GM18499 (cell line): Measurements from ENCODE around the gene ACSS3.

Source experiments
- ATAC-seq: cut with Tn5 transposase; IDR thresholded peaks from one replicate; pipeline ENCODE4 v1.9.1; 2021; ENCODE audit warnings: moderate number of reproducible peaks; ENCODE audit not compliant: insufficient read depth, unreplicated experiment

The ACSS3 gene

DNA sequence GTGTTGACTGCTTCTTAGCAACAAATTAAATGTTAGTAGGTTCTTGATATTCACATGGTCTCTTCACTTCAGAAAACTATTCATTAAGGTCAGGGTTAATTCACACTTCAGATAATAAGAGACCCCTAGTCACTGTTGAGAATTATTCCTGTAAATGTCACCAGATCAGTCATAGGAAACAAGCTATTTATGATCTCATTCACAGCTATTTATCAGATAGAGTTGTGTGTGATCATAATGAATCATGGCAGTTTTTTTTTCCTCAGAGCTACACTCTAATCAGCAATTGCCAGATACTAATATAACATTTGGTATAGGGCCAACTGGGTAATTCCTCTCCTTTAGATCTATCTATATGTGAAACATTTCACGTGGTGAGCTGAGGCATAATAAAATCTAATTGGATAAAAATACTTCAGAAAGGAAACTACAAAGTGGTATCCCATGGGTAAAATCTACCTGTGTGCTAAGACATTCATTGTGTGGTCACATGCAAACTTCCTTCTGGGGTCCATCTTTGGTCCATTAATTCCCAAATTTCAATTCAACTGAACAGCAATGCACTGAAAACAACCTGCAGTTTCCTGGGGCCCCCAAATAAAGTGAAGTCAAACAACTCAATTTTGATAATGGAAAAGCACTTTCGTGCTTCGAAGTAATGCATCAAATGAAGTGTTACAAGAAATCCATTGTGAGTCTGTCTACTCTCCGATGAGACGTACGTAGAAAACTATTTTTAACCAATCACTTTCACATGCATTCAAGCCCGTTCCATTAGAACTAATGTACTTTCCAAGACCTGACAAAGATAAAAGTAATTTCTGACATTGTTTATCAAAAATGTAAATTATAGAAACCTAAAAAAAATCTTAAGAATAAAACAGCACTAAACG is 197.0 kb downstream of the ACSS3 start:
- no peak for ATAC-seq

DNA sequence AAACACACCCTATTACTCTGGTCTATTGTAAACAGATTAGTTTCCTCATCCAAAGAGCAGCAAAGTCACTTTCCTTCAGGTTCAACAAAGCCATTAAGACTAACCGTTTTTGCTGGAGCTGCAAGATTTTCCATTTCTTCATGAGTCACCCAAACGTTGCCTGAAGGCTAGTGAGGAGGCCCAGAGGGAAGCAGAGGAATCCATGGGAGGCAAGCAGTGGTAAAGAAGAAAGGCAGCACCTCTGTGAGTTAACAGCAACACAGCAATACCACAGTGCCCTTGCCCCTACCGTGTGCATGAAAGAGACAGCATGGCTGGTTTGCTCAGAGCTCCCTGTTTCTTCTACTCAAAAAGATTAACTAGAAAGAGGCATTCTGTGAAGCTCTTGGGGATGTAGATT is 206.3 kb downstream of the ACSS3 start:
- ATAC-seq, result no peak

DNA sequence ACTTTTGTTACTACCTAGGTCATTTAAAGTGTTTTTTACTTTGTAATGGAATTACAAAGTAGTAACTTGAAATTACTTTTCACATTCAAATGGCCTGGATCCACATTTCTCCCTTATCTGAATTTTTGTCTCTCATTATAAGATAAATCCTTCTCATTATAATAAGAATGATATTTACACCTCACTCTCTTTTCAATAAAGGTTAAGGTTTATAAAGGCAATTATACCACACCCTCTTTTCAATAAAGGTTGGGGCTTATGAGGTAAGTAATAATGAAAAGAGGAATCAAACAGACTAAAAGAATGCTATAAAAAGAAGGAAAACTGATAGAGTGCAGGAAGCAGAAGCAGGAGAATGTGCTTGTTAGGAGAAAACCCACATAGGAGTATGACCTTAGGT is 210.8 kb downstream of the ACSS3 start:
- ATAC-seq, result no peak

DNA sequence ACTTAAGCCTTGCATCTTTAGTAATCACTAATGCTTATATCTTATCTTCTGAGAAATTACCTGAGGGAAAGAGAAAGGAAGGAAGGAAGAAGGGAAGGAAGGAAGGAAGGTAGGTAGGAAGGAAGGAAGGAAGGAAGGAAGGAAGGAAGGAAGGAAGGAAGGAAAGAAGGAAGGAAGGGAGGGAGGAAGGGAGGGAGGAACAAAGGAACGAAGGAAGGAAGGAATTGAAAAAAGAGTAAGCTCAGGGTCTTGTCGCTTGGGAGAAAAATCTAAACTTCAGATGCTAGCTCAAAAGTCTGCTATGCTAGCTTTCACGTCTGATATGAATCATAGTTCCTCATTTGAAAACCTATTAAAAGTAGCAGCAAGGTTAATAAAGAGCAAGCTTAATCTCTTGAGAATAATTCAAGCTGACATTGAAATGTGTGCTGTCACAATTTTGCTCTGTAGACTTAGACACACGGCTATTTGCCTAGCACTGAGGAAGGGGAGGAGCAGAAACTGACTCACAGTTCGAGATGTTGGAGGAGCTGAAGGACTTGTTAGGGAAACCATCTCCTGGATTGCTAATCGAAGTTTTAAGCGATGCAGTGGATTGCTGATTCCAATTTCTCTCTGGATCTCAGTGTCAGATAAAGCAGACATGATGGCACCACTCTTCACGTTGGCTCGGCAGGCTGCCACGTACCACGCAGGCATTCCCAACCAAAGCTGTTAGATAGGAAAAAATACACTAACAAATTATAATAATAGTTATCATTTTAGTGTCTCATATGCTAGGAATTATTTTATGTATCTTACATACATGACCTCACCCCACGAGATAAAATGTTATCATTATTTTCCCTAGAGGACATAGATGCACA is 216.7 kb downstream of the ACSS3 start:
- no peak for ATAC-seq

DNA sequence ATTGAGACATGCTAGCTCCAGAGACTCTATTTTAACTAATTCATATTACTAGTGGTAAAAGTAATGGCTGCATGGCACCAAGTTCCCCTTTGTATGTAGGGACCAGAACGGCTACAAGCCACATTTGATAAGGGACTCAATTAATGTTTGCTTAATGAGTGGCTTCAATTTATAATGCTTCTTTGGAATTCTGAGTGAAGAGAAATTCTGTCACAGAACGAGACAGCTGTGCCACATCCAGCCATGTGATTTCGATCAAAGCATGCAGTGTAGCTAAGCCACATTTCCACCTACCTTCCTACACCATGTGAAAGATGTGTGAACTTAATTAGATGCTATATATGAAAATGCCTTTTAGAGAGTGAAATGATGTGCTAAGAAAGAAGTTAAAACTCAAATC is 217.4 kb downstream of the ACSS3 start:
- no peak for ATAC-seq

DNA sequence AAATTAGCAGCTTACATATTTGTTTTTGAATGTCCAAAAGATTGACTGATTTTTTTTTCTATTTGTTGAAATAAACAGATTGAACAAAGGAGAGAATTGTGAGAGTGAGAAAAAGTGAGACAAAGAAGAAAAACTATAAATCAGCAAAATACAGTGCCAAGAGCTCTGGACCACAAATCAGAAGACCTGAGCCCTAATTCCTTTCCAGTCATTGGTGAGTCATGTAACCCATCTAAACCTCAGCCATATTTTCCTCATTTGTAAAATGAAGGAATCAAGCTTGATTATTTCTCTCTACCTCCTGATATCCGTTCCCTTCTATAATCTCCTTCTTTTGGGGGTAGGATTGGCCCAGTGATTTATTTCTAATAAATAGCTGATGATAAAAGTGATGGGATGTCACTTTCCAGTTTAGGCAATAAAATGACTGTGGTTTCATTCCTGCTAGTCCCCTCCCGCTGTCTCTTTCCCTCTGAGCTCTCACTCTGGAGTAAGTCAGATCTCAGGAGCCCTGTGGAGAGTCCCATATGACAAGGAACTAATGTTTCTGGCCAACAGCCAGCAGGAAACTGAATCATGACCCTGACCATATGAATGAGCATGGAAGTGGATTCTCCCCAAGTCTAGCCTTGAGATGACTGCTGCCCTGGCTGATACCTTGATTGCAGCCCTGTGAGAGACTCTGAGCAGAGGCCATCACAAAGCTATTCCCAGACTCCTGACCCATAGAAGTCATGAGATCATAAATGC is 218.9 kb downstream of the ACSS3 start:
- no peak for ATAC-seq

DNA sequence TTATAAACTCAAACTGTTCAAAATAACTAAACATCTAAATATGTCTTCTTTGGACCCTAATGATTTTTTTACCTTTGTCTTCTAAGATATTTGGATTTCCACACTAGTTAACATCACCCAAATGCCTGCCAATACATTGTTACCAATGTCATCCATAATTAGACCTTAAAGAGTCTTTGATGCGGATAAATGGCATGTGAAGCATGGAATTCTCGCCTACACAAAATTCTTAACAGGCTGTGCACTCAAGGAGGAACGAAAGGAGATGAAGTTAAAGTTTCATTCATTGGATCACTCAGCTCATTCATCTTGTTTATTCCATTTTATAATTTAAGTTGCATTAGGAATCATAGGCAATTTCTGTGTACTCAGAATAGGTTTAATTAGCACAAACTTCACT is 219.7 kb downstream of the ACSS3 start:
- no peak for ATAC-seq

DNA sequence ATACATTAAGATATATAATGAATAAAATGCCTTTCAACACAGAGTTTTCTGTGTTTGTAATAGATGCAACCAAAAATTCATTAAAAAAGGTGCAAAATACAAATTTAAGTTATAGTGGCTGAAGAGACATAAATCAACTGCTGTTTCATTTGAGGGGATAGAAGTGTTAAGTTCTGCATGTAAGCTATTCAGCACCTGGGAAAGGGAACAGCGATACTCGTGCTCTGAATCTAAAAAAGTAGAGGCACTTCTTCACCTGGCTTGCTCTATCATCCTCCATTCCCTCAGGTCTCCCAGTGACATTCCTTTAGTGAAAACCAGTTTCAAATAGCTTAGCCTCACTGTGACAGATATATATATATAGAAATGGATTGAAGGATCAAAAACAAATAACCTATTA is 222.6 kb downstream of the ACSS3 start:
- no peak for ATAC-seq

DNA sequence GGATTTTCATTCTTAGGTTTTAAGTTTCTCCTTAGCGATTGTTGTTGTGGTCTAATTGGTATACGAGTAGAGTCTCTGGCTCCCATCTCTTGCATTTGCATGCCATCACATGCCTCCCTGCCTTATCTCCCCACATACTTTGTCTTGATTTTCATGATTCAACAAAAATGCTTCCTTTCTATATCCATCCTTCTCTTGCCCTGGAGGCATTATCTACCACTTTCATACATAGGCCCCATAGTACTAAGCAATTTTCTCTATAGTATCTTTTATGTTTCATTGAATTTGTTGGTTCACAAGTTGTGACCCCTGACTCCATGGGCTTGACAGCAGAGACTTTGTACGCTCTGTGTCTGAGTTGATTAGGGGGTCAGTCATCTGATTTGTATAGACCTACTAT is 226.1 kb downstream of the ACSS3 start:
- ATAC-seq, result no peak
